ENCODE data around the gene KRT86.
"Not testable (repeated sequence)": the region's sequence is repeated elsewhere in the genome, so short reads cannot be mapped to it uniquely, and the experiment has no call there.

GRCh38 chr12:52257922-52258321 lies 16.5 kb upstream of the KRT86 start:
- TF ChIP-seq CTCF (IDR thresholded peaks at IDR 0.05); FOXM1 (IDR thresholded peaks at IDR 0.05; ENCODE audit: low read depth); POLR2AphosphoS5 (IDR thresholded peaks at IDR 0.05; ENCODE audit: low read depth, low read length); RCOR1 (IDR thresholded peaks at IDR 0.05; ENCODE audit: low read length); NFIC (IDR thresholded peaks at IDR 0.05; ENCODE audit: borderline replicate concordance); ZBTB33 (IDR thresholded peaks at IDR 0.05; ENCODE audit: borderline replicate concordance, low read depth): not testable (repeated sequence)
